D721Med (cell line): ENCODE results near the gene ZNF445.

Experiments used
- DNase-seq: peaks from one replicate; pipeline ENCODE4 v3.0.0; 2011; ENCODE audit warnings: low spot score; ENCODE audit not compliant: insufficient read length
- FAIRE-seq: peaks from 2 replicates; lab custom pipeline; 2011; peaks lifted over from hg19 to GRCh38; lab: Jason Lieb, UNC
- TF ChIP-seq, protein P1 (sequence below): IDR thresholded peaks from 2 replicates; pipeline ENCODE4 v1.5.1; 2012; ENCODE audit warnings: mild to moderate bottlenecking, control low read depth; ENCODE audit not compliant: insufficient read depth; ENCODE audit errors: missing control alignments

Gene ZNF445

GRCh38 chr3:44434834-44435510, 42.5 kb downstream of the ZNF445 start:
- TF ChIP-seq, protein P1, sequence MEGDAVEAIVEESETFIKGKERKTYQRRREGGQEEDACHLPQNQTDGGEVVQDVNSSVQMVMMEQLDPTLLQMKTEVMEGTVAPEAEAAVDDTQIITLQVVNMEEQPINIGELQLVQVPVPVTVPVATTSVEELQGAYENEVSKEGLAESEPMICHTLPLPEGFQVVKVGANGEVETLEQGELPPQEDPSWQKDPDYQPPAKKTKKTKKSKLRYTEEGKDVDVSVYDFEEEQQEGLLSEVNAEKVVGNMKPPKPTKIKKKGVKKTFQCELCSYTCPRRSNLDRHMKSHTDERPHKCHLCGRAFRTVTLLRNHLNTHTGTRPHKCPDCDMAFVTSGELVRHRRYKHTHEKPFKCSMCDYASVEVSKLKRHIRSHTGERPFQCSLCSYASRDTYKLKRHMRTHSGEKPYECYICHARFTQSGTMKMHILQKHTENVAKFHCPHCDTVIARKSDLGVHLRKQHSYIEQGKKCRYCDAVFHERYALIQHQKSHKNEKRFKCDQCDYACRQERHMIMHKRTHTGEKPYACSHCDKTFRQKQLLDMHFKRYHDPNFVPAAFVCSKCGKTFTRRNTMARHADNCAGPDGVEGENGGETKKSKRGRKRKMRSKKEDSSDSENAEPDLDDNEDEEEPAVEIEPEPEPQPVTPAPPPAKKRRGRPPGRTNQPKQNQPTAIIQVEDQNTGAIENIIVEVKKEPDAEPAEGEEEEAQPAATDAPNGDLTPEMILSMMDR = no peak
- FAIRE-seq = no peak
- no peak for DNase-seq

GRCh38 chr3:44430466-44430865, 47.0 kb downstream of the ZNF445 start:
- FAIRE-seq (no peak), DNase-seq (no peak)
- TF ChIP-seq, protein P1 = no peak

DNA sequence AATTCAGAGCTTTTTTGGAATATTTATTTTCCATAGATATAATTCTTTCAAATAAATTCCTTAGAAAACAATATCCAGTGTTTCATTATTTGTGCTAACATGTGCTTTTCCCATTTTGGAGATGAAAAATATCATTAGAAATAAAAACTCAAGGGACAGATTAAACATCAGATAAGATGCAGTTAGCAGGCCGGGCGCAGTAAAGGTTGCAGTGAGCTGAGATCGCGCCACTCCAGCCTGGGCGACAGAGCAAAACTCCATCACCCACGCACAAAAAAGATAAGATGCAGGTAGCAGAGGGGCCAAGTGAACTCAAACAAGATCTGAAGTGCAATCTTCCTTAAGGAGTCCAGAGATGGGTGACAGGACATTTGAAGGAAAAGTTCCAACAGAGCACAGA, 48.0 kb downstream of the ZNF445 start:
- DNase-seq = no peak
- FAIRE-seq = no peak
- TF ChIP-seq, protein P1 = no peak

DNA sequence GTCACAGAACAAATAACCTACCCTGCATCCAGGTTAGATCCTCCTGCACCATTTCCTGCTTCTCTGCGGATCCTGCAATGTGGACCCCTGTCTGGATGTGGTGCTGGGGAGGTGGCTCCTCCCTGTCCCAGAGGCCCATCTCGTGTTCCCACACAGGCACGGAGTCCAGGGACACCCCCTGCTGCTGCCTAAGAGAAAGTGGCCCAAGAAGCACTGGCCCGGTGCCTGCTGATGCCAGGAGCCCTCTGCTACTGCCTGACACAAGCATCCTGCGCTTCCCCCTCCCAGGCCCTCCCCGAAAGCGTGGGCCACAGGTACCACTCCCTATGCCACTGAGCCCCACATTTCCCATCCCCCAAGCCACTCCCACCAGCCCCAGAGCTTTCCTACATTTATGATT, 48.6 kb downstream of the ZNF445 start:
- DNase-seq = no peak
- FAIRE-seq = no peak
- TF ChIP-seq, protein P1 = no peak

DNA sequence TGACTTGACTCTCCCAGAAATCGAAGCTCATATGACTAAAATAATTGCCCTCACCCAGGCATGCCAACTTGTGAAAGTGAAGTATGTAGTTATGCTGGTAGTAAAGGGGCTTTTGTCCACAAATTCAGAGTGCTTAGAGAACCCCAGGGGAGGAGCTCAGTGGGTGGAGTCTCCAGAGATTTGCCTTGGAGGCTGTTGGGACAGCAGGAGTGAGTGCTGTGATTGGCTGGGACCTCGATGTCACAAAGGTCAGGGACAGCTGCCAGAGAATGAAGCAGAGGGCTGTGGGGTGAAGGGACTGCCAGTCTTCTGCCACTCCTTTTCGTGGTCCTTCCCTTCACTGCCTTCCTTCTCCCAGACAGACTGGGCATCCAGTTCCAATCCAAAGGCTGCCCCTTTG, 49.8 kb downstream of the ZNF445 start:
- TF ChIP-seq, protein P1 = no peak

DNA sequence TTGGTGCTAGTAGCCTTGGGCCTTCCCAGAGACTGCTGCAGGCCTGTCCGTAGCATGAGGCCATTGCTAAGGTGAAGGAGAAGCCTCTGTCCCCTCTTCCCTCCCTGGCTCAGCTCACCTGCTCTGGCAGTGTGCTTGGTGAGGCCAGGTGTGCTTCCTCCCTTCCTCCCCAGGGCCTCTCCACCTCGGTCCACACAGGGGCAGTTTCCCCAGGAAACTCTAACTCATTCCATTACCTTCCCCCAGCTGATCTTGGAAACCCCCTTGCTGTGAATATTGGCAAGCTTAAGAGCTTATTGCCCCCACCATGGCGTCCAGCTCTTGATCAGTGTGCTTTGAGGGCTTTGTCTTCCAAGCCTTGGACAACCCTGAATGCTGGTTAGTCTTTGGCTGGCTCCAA, 52.7 kb downstream of the ZNF445 start:
- FAIRE-seq = no peak
- TF ChIP-seq, protein P1 = no peak
- no peak for DNase-seq

More for the DNA sequence above, 49.8 kb downstream of the ZNF445 start:
- no peak for FAIRE-seq
- DNase-seq = no peak

GRCh38 chr3:44421280-44421679, 56.2 kb downstream of the ZNF445 start:
- TF ChIP-seq, protein P1 = no peak
- DNase-seq = no peak
- FAIRE-seq = no peak
